Chondrocyte (in vitro differentiated cells): ENCODE results near the gene SMIM22. TPM values are rescaled to one million over a fixed set of nuclear protein-coding genes. Genes with fewer than 3 reads are reported as not detected.

Experiments
- DNase-seq: peaks from one replicate; pipeline ENCODE4 v3.0.0; 2021; ENCODE audit warnings: mixed read lengths, low spot score
- H3K27ac Mint-ChIP-seq: one replicate; pipeline ENCODE4 v1.8.0; 2021; ENCODE audit warnings: mild to moderate bottlenecking, moderate library complexity, mixed read lengths; ENCODE audit not compliant: unreplicated experiment
- H3K27me3 Mint-ChIP-seq: 2 replicates; pipeline ENCODE4 v1.8.0; 2021; ENCODE audit warnings: low read depth, mixed read lengths
- H3K36me3 Mint-ChIP-seq: 2 replicates; pipeline ENCODE4 v1.8.0; 2021; ENCODE audit warnings: low read depth, mixed read lengths
- H3K4me1 Mint-ChIP-seq: 2 replicates; pipeline ENCODE4 v1.8.0; 2021; ENCODE audit warnings: low read depth, mild to moderate bottlenecking, mixed read lengths
- H3K4me3 Mint-ChIP-seq: one replicate; pipeline ENCODE4 v1.8.0; 2021; ENCODE audit warnings: mild to moderate bottlenecking, moderate library complexity, mixed read lengths; ENCODE audit not compliant: unreplicated experiment
- H3K9me3 Mint-ChIP-seq: 2 replicates; pipeline ENCODE4 v1.8.0; 2021; ENCODE audit warnings: low read depth, mixed read lengths
- CTCF ChIP-seq: fragments of 200-600 bp; sonication (generic); IDR thresholded peaks from 2 replicates; pipeline ENCODE4 v1.5.0; 2021; ENCODE audit warnings: antibody characterized with exemption, mild to moderate bottlenecking, moderate library complexity
- total RNA-seq: library from RNA; stranded (reverse); gene quantifications from 3 replicates; pipeline ENCODE4 v1.2.1, GENCODE V29; 2021

SMIM22 gene
- total RNA-seq, 1 donor from 2014 or later: not detected

- H3K4me3 Mint-ChIP-seq: no peak overlapping the region
- no peaks in the 10 kb centered on the region for H3K9me3 Mint-ChIP-seq
- peaks cover 7% of the 10 kb centered on the region for H3K4me1 Mint-ChIP-seq
- no peak for DNase-seq
- no peak overlapping the region for H3K27ac Mint-ChIP-seq
- no peak for TF ChIP-seq CTCF
- H3K36me3 Mint-ChIP-seq: peaks cover 6% of the 10 kb centered on the region
- H3K27me3 Mint-ChIP-seq: no peaks in the 10 kb centered on the region
Observed at GRCh38 chr16:4797805-4798252, 2.7 kb downstream of the SMIM22 start.

GRCh38 chr16:4798456-4798855, 3.3 kb downstream of the SMIM22 start:
- no peak for TF ChIP-seq CTCF
- H3K27ac Mint-ChIP-seq: no peak overlapping the region
- no peak overlapping the region for H3K4me3 Mint-ChIP-seq
- H3K9me3 Mint-ChIP-seq: no peaks in the 10 kb centered on the region
- no peak for DNase-seq
- peaks cover 13% of the 10 kb centered on the region for H3K4me1 Mint-ChIP-seq
- H3K36me3 Mint-ChIP-seq: peaks cover 6% of the 10 kb centered on the region
- H3K27me3 Mint-ChIP-seq: no peaks in the 10 kb centered on the region

- no peak for DNase-seq
- no peak overlapping the region for H3K4me3 Mint-ChIP-seq
Observed at GRCh38 chr16:4799171-4799855, 4.1 kb downstream of the SMIM22 start.

GRCh38 chr16:4800290-4801041, 5.3 kb downstream of the SMIM22 start:
- Mint-ChIP-seq H3K4me3 (peak overlapping the region; percentile 25), H3K4me1 (peaks cover 25% of the 10 kb centered on the region), H3K27ac (no peak overlapping the region), H3K9me3 (no peaks in the 10 kb centered on the region), H3K36me3 (peaks cover 9% of the 10 kb centered on the region), H3K27me3 (no peaks in the 10 kb centered on the region)
- no peak for TF ChIP-seq CTCF
- DNase-seq: no peak

More at GRCh38 chr16:4799171-4799855, 4.1 kb downstream of the SMIM22 start:
- H3K27ac Mint-ChIP-seq: no peak overlapping the region
- H3K27me3 Mint-ChIP-seq: no peaks in the 10 kb centered on the region
- no peaks in the 10 kb centered on the region for H3K9me3 Mint-ChIP-seq
- H3K4me1 Mint-ChIP-seq: peaks cover 20% of the 10 kb centered on the region
- peaks cover 8% of the 10 kb centered on the region for H3K36me3 Mint-ChIP-seq
- TF ChIP-seq CTCF: no peak

- Mint-ChIP-seq H3K9me3 (no peaks in the 10 kb centered on the region), H3K27me3 (no peaks in the 10 kb centered on the region), H3K36me3 (peaks cover 11% of the 10 kb centered on the region), H3K27ac (no peak overlapping the region), H3K4me1 (peaks cover 25% of the 10 kb centered on the region), H3K4me3 (peak overlapping the region; percentile 82)
- no peak for TF ChIP-seq CTCF
- DNase-seq: no peak
Observed at GRCh38 chr16:4801051-4801961, 6.1 kb downstream of the SMIM22 start.
